ENCODE results near the gene EFCAB9.
"Not testable (repeated sequence)": the region's sequence is repeated elsewhere in the genome, so short reads cannot be mapped to it uniquely, and the experiment has no call there.

Gene EFCAB9

GRCh38 chr5:172188893-172189692, 4.9 kb upstream of the EFCAB9 start:
- no peak for DNase-seq (ENCODE audit: low spot score)

GRCh38 chr5:172189693-172190296, 4.2 kb upstream of the EFCAB9 start:
- DNase-seq (ENCODE audit: low spot score), result no peak

- DNase-seq (ENCODE audit: low spot score), result no peak
Measured at GRCh38 chr5:172194985-172195774, 1.2 kb downstream of the EFCAB9 start.

- DNase-seq (ENCODE audit: low spot score), result not testable (repeated sequence)
Measured at GRCh38 chr5:172197775-172198174, 3.8 kb downstream of the EFCAB9 start.

GRCh38 chr5:172199446-172199845, 5.5 kb downstream of the EFCAB9 start:
- no peak for DNase-seq (ENCODE audit: low spot score)

DNA sequence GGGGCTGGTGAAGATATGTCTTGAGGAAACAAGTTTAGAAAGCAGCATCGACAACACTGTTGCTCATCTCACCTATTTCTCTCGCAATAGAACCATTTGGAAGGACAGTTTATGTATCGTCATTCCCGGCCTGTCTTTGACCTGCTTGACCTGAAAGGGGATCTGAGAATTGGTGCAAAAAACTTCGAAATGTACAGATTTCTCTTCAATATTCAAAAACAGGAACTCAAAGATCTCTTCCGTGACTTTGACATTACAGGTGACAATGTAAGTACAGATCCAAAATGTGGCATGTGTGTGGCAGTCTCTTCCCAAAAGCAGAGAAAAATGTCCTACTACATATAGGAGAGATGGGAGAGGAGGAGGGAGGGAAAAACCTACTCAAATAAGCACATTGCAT, 6.5 kb downstream of the EFCAB9 start:
- no peak for DNase-seq (ENCODE audit: low spot score)

DNA sequence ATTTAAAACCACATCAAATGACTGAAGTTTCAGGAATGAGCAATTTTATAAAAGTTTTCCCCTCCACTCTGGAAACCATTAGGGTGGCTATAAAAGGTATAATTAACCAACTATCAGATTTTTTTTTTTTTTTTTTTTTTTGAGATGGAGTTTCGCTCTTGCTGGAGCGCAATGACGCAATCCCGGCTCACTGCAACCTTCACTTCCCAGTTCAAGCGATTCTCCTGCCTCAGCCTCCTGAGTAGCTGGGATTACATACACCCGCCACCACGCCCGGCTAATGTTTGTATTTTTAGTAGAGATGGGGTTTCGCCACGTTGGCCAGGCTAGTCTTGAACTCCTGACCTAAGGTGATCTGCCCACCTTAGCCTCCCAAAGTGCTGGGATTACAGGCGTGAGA, 12.0 kb downstream of the EFCAB9 start:
- not testable (repeated sequence) for DNase-seq (ENCODE audit: low spot score)

- DNase-seq (ENCODE audit: low spot score), result no peak
Measured at GRCh38 chr5:172207511-172207910, 13.5 kb downstream of the EFCAB9 start.

GRCh38 chr5:172209714-172210113, 15.7 kb downstream of the EFCAB9 start:
- no peak for DNase-seq (ENCODE audit: low spot score)

GRCh38 chr5:172211676-172212075, 17.7 kb downstream of the EFCAB9 start:
- no peak for DNase-seq (ENCODE audit: low spot score)

GRCh38 chr5:172213126-172213525, 19.2 kb downstream of the EFCAB9 start:
- DNase-seq (ENCODE audit: low spot score), result no peak

- no peak for DNase-seq (ENCODE audit: low spot score)
Measured at GRCh38 chr5:172216345-172216744, 22.4 kb downstream of the EFCAB9 start.

GRCh38 chr5:172219296-172219695, 25.3 kb downstream of the EFCAB9 start:
- DNase-seq (ENCODE audit: low spot score), result no peak

DNA sequence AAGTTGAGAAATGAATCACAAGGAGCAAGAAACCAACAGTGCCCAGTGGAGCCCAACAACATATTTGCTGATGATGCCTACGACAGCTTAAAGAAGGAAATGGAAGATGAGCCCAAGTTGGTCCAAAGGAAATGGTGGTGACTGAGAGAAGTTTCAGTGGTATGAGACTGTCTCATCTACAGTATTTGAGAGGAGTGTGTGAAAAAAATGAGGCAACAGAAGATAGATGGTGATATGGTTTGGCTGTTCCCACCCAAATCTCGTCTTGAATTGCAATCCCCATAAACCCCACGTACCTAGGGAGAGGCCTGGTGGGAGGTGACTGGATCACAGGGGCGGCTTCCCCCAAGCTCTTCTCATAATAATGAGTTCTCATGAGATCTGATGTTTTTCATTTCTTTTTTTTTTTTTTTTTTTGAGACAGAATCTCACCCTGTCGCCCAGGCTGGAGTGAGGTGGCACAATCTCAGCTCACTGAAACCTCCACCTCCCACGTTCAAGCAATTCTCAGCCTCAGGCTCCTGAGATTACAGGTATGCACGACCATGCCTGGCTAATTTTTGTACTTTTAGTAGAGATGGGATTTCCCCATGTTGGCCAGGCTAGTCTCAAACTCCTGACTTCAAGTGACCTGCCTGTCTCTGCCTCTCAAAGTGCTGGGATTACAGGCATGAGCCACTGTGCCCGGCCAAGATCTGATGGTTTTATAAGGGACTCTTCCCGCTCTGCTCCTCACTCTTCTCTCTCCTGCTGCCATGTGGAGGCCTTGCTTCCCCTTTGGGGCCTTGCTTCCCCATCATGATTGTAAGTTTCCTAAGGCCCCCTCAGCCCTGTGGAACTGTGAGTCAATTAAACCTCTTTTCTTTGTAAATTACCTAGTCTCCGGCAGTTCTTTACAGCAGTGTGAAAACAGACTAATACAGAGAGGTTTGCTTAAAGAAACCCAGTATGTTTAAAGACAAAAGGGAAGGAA, 30.2 kb downstream of the EFCAB9 start:
- peak; percentile 80 for DNase-seq (ENCODE audit: low spot score)

GRCh38 chr5:172224996-172225395, 31.0 kb downstream of the EFCAB9 start:
- no peak for DNase-seq (ENCODE audit: low spot score)

DNA sequence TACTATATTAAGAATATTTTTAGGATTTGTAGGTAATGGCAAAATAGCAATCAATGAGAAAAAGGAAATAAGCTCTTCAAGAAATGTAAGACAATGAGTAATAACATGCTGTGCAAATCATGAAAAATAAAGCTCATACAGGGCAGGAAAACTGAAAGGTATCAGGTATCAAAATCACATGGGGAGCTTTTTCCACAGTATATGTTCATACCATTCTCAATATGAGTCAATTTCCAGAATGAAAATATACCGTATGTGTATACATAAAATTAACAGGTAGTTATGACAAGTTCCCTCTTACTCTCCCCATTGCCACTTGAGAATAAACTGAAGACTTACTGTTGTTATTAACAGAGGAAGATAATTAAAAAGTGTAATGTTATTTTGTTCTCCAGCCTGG, 35.9 kb downstream of the EFCAB9 start:
- DNase-seq (ENCODE audit: low spot score), result peak; percentile 60

GRCh38 chr5:172234031-172234430, 40.1 kb downstream of the EFCAB9 start:
- no peak for DNase-seq (ENCODE audit: low spot score)

DNA sequence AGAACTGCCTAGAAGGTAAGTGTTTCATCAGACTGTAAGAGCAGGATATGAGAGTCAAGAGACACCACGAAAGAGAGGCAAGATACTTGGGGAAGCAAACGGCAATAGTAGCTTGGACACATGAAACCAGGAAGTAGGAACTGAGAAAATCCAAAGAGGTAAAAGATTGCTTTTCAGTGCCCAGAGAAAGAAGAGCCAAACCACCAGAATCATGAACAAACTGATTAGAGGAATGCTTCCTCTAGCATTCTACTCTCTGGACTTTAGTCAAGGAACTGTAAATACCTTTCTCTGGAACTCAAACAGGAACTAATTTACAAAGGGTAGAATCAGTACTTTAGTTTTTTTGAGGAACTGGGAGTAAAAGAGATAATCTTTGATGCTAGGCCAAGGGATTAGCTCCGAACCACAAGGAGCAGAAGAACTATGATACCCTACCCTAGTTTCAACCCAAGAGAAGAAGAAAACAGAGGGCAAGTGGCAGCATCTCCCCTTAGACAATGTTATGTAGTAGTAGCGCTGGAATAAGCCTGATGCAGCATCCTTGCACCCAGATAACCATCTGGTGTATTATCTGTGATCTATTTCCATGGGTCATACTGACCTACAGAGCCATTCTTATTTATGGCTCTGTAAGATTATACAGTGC, 41.3 kb downstream of the EFCAB9 start:
- no peak for DNase-seq (ENCODE audit: low spot score)

DNA sequence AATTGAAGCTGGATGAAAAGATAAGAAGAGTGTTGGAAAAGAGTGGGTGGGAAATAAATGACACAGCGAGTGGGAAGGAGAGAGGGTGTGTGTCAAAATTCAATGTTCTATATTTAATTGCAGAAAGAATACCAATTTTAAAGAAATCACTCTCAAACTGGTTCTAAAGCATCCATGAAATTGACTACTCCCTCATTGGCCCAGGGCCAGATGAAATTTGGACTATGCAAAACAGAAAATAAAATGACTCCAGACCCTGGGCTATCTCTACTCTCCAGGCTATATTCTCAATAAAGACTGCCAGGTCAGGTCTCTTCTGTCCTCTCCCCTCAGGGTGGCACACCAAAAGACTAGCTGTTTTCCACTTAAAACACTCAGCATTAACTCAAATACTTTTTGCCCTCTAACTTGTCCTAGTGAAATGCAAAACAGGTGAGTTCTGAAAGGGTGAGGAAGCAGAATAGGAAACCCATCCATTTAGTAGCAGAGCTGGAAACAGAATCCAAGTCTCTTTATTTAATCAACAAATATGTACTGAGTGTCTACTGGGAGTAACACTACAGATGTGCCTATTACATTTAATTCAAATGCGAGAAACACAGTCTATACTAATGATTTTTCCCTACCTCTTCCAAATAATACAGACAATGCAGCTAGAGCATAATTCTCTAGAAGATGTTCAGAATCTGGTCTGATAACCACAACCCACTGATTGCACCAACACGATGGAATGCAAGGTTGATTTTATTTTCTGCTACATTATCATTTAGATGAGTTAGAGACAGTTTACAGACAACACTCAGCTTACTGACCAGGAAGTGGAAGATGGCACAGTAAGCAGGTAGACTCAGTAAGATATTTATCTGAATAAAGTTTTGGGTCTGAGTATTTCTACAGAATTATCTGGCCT, 42.1 kb downstream of the EFCAB9 start:
- no peak for DNase-seq (ENCODE audit: low spot score)

DNA sequence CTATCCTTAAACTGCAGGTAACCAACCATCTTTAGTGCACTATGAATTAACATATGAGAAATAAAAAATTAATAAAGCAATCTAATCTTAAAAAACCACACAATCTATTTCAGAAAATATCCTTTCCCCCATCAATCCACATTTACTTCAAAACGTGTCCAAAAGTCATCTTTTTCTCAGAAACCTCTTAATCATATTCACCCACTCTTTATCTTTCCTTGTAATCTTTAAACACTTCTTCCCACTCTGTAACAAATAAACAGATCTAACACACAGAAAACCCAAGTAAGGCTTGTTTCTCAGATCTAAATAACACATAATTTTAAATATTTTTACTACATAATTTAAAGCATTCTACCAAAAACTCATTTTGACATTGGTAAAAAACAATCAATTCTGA, 44.4 kb downstream of the EFCAB9 start:
- DNase-seq (ENCODE audit: low spot score), result no peak

Data from activated CD4-positive, alpha-beta T cell treated with anti-CD3 and anti-CD28 coated beads, Interleukin-2, Interleukin-4, amounts not matched to agents 100 ng/mL and 50 ng/mL, durations not matched to agents 16 hours and 8 hours (primary cell).